GM18507 (cell line): Measurements from ENCODE around the gene RLN3.
"Not testable (repeated sequence)": the region's sequence is repeated elsewhere in the genome, so short reads cannot be mapped to it uniquely, and the experiment has no call there.

Experiments used
- DNase-seq: peaks from one replicate; pipeline ENCODE4 v3.0.0; 2011; ENCODE audit warnings: low read depth; ENCODE audit not compliant: insufficient read length; ENCODE audit errors: extremely low spot score
- FAIRE-seq: peaks from 2 replicates; lab custom pipeline; 2011; peaks lifted over from hg19 to GRCh38; lab: Jason Lieb, UNC

The RLN3 gene

DNA sequence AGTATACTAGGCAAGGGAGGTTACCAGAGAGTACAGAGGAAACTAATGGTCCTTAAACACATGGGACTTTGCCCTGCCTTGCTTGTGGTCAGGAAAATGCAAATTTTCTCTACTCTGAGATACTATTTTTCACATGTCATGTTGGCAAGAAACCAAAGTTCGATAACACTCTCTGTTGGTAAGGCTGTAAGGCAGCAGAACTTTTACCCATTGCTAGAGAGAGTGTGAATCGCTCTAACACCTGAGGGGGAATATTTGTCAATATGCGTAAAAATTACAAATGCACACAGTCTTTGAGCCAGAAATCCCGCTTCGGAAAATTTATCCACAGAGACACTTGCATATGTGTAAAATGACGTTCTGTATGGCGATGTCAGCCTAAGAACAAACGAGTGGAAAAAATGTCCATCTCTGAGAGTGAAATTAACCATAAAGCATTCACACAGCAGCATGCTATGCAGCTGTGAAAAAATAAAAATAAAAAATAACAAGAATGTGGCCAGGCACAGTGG, 12.4 kb upstream of the RLN3 start:
- FAIRE-seq = peak; percentile 97
- peak; percentile 55 for DNase-seq

DNA sequence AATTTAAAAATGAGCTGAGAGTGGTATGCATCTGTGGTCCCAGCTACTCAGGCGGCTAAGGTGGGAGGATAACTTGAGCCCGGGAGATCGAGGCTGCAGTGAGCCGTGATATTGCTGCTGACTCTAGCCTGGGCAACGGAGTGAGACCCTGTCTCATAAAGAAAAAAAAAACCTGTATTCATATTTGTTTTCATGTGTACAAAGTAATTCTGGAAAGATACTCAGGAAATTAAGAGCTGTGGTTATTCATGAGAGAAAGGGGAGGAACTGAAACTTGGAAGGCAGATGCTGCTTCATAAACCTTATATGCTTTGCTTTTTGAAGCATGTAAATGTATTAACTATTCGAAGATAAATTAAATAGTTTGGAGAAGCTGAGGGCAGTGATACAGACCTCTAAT, 8.8 kb upstream of the RLN3 start:
- DNase-seq (no peak), FAIRE-seq (peak; percentile 18)

DNA sequence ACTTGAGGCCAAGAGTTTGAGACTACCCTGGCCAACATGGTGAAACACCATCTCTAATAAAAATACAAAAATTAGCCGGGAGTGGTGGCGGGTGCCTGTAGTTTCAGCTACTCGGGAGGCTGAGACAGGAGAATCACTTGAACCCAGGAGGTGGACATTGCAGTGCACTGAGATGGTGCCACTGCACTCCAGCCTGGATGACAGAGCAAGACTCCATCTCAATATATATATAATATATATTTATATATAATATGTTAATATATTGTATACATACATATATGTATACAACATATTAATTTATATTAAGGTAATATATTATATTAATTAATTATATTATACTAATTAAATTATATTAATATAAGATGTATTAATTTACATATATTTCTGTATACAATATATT, 8.2 kb upstream of the RLN3 start:
- DNase-seq, FAIRE-seq: not testable (repeated sequence)

DNA sequence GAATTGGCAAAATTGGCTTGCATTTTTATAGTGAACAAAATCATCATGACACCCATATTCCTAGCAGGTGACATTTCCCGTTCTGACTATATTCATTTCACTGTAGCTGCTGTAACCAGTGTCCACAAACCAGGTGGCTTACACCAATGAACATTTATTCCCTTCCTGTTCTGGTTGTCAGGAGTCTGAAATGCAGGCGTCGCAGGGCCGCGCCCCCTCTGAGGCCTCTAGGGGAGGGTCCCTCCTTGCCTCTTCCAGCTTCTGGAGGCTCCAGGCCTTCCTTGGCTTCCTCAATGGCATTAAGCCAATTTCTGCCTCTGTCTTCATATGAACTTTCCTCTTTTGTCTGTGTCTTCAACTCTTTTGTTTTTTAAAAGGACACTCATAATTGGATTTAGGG, 6.5 kb upstream of the RLN3 start:
- FAIRE-seq = no peak
- DNase-seq = no peak

GRCh38 chr19:14022469-14022868, 5.5 kb upstream of the RLN3 start:
- no peak for FAIRE-seq
- no peak for DNase-seq

DNA sequence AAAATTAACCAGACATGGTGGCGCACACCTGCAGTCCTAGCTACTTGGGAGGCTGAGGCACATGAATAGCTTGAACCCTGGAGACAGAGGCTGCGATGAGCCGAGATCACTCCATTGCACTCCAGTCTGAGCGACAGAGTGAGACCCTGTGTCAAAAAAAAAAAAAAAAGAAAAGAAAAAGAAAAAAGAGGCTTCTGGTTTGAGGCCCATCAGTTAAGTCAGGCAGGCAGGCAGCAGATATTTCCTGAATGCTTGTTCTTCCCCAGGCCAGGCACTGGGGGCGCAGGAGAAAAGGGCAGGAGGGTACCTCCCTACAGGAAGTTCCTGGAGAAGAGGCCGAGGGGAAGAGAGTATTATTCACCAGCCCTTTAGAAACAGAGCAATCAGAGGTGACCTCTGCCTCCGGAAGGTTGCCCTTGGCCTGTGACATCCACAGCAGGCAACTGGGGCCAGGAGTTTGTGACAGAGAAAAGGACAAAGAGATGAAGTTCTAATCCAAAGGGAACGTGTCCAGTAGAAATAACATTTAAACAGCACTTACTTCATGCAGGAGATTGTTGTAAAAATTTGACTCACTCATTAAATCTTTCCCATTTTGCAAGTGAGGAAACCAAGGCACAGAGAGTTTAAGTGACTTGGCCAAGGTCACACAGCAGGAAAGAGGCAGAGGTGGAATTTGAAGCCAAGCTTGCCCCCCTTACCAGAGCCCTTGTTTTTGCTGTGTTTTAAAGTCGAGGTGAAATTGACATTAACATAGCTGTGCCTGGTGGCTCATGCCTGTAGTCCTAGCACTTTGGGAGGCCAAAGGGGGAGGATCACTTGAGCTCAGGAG, 4.3 kb upstream of the RLN3 start:
- DNase-seq (no peak), FAIRE-seq (peak; percentile 35)

DNA sequence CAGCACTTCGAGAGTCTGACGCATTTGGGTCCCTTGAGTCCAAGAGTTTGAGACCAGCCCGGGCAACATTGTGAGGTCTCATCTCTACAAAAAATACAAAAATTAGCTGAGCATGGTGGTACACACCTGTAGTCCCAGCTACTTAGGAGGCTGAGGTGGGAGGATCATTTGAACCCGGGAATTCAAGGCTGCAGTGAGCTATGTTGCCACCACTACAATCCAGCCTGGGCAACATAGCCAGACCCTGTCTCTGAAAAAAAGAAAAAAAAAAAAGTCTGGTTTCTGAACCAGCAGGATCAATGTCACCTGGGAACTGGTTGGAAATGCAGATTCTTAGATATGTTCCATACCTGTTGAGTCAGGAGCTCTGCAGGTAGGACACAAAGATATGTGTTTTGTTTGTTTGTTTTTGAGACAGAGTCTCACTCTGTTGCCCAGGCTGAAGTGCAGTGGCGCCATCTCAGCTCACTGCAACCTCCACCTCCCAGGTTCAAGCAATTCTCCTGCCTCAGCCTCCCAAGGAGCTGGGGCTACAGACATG, 1.2 kb upstream of the RLN3 start:
- not testable (repeated sequence) for FAIRE-seq, DNase-seq

DNA sequence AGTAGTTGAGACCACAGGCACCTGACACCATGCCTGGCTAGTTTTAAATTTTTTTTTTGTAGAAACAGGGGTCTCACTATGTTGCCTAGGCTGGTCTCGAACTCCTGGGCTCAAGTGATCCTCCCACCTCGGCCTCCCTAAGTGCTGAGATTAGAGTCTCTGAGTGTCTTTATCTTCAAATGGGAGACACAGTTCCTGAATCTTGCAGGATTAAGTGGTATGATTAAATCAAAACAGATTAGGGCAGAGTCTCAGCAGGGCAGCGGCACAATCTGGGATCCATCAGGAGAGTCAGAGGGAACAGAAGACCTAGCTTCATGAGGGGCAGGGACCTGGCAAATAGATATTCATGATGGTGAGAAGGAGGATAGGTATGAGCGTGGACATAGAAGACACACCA, 953 bp downstream of the RLN3 start:
- FAIRE-seq (no peak), DNase-seq (no peak)

GRCh38 chr19:14030997-14031718, 3.2 kb downstream of the RLN3 start:
- DNase-seq (peak; percentile 47), FAIRE-seq (no peak)

DNA sequence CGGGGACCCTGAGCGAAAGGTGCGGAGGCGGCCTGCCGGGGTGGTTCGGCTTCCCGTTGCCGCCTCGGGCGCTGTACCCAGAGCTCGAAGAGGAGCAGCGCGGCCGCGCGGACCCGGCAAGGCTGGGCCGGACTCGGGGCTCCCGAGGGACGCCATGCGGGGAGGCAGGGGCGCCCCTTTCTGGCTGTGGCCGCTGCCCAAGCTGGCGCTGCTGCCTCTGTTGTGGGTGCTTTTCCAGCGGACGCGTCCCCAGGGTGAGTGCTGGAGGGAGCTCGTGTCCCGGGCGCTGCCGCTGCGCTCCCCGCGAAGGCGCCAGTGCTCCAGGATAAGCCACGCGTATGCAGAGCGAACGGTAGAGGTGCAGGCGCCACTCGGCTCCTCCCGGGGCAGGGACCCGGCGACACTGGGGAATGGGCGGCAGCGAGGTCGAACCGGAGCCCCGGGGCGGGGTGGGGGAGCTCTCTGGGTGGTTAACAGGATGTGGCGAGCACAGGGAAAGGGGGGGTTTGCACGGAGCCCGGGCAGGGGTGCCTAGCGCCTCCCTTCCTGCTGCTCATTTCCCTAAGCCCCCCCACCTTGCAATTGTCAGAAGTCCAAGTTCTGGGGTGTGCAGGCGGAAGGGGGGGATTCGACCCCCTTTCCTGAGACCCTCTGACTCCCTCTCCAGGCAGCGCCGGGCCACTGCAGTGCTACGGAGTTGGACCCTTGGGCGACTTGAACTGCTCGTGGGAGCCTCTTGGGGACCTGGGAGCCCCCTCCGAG, 4.0 kb downstream of the RLN3 start, which contains the start of gene IL27RA:
Gene IL27RA (plus strand): TSS at position 44 of the 762 bp plus-strand sequence. CDS start 111 bp downstream, at position 155.
- DNase-seq = peak; percentile 70

GRCh38 chr19:14033946-14034345, 6.0 kb downstream of the RLN3 start:
- FAIRE-seq (no peak), DNase-seq (no peak)

More for the DNA sequence above, 4.0 kb downstream of the RLN3 start, which contains the start of gene IL27RA:
- peak; percentile 77 for FAIRE-seq

- FAIRE-seq = not testable (repeated sequence)
These were observed 7.2 kb downstream of the RLN3 start for GRCh38 chr19:14035159-14035558.

GRCh38 chr19:14035706-14036105, 7.8 kb downstream of the RLN3 start:
- DNase-seq (no peak), FAIRE-seq (no peak)

More at GRCh38 chr19:14035159-14035558, 7.2 kb downstream of the RLN3 start:
- not testable (repeated sequence) for DNase-seq

DNA sequence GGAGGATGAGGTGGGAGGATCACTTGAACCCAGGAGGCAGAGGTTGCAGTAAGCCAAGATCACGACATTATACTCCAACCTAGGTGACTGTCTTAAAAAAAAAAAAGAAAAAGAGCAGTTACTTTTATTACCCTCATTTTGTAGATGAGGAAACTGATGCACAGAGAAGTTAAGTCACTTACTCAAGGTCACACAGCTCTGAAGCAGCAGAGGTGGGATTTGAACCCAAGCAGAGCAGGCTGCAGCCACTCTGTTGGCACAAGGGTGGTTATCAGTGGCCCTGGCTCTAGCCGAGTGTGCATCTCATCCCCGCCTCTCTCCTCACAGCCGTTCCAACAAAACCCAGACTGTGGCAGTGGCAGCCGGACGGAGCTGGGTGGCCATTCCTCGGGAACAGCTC, 11.2 kb downstream of the RLN3 start:
- DNase-seq (no peak), FAIRE-seq (no peak)

DNA sequence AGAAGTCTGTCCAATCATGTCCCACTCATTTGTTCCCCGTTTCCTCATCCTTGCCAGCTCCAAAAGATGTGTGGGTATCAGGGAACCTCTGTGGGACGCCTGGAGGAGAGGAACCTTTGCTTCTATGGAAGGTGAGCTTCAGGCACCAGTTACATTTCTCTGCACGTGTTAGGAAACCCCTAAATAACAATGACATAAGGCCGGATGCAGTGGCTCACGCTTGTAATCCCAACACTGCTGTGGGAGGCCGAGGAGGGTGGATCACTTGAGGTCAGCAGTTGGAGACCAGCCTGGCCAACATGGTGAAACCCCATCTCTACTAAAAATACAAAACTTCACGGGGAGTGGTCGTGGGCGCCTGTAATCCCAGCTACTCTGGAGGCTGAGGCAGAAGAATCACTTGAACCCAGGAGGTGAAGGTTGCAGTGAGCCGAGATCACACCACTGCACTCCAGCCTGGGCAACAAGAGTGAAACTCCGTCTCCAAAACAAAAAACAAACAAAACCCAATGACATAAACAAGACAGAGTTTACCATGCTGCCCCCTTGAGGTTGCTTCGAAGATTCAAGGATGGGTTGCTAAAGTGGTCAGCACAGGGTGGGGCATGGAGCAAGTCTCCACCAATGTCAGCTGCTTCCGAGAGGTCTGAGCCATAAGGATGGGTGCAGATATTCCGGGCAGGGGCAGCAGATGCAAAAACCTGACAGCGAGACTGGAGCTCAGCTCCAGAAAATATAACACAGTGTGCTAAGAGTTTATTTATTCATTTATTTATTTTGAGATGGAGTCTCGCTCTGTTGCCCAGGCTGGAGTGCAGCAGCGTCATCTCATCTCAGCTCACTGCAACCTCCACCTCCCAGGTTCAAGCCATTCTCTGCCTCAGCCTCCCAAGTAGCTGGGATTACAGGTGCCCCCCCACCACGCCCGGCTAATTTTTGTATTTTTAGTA, 15.0 kb downstream of the RLN3 start:
- DNase-seq = peak; percentile 44
- FAIRE-seq = peak; percentile 86

- not testable (repeated sequence) for DNase-seq, FAIRE-seq
These were observed 19.9 kb downstream of the RLN3 start for GRCh38 chr19:14047866-14048265.

GRCh38 chr19:14048443-14049153, 20.6 kb downstream of the RLN3 start:
- DNase-seq = peak; percentile 47
- FAIRE-seq = peak; percentile 64

- no peak for FAIRE-seq
- DNase-seq = no peak
These were observed 22.6 kb downstream of the RLN3 start for GRCh38 chr19:14050512-14050911.
